SK-N-SH treated with all-trans-retinoic acid at 6 μM for 48 hours (cell line): ENCODE measurements around the gene FAM110A.

Experiments
- ARNTL ChIP-seq: fragments of 450-650 bp; formaldehyde crosslinking; IDR thresholded peaks from 2 replicates; pipeline ENCODE4 v1.5.0; 2020; ENCODE audit warnings: low read depth, mild to moderate bottlenecking, moderate library complexity, borderline replicate concordance
- BACH2 ChIP-seq: fragments of 250-450 bp; sonication (Bioruptor Pico); IDR thresholded peaks from 2 replicates; pipeline ENCODE4 v1.9.0; 2021; ENCODE audit warnings: mild to moderate bottlenecking, borderline replicate concordance
- CSRNP3 ChIP-seq: fragments of 250-450 bp; sonication (Bioruptor Pico); IDR thresholded peaks from 2 replicates; pipeline ENCODE4 v1.5.1; 2021; ENCODE audit warnings: mild to moderate bottlenecking, moderate library complexity
- OSR1 ChIP-seq: fragments of 250-450 bp; sonication (Bioruptor Pico); IDR thresholded peaks from 2 replicates; pipeline ENCODE4 v1.8.0; 2022; ENCODE audit warnings: moderate library complexity, mild to moderate bottlenecking, inconsistent platforms
- PATZ1 ChIP-seq: fragments of 250-450 bp; sonication (Bioruptor Pico); IDR thresholded peaks from 2 replicates; pipeline ENCODE4 v1.8.0; 2020; ENCODE audit warnings: mild to moderate bottlenecking, moderate library complexity, borderline replicate concordance
- POU6F1 ChIP-seq: fragments of 250-450 bp; sonication (Bioruptor Pico); IDR thresholded peaks from 2 replicates; pipeline ENCODE4 v1.8.0; 2021; ENCODE audit warnings: low read depth, mild to moderate bottlenecking, moderate library complexity, borderline replicate concordance
- RARB ChIP-seq: fragments of 250-450 bp; sonication (Bioruptor Pico); IDR thresholded peaks from 2 replicates; pipeline ENCODE4 v1.8.0; 2021; ENCODE audit warnings: mild to moderate bottlenecking, moderate library complexity
- ZC3H10 ChIP-seq: fragments of 250-450 bp; sonication (Bioruptor Pico); IDR thresholded peaks from 2 replicates; pipeline ENCODE4 v1.5.1; 2021; ENCODE audit warnings: mild to moderate bottlenecking, moderate library complexity
- ZFP30 ChIP-seq: fragments of 450-650 bp; formaldehyde crosslinking; IDR thresholded peaks from 2 replicates; pipeline ENCODE4 v1.5.0; 2022; ENCODE audit warnings: mild to moderate bottlenecking, moderate library complexity
- TF ChIP-seq, protein P1 (sequence below): fragments of 250-450 bp; sonication (Bioruptor Pico); IDR thresholded peaks from 2 replicates; pipeline ENCODE4 v1.5.0; 2020; ENCODE audit warnings: mild to moderate bottlenecking, moderate library complexity

GRCh38 chr20:842547-842940 is 9.0 kb downstream of the FAM110A start:
- TF ChIP-seq ZC3H10 (CRISPR knock-in tag): no peak
- TF ChIP-seq OSR1 (CRISPR knock-in tag): no peak
- no peak for TF ChIP-seq RARB (CRISPR knock-in tag)
- TF ChIP-seq ZFP30: no peak
- no peak for TF ChIP-seq POU6F1 (CRISPR knock-in tag)
- no peak for TF ChIP-seq CSRNP3
- no peak for TF ChIP-seq ARNTL (CRISPR knock-in tag)
- TF ChIP-seq, protein P1, sequence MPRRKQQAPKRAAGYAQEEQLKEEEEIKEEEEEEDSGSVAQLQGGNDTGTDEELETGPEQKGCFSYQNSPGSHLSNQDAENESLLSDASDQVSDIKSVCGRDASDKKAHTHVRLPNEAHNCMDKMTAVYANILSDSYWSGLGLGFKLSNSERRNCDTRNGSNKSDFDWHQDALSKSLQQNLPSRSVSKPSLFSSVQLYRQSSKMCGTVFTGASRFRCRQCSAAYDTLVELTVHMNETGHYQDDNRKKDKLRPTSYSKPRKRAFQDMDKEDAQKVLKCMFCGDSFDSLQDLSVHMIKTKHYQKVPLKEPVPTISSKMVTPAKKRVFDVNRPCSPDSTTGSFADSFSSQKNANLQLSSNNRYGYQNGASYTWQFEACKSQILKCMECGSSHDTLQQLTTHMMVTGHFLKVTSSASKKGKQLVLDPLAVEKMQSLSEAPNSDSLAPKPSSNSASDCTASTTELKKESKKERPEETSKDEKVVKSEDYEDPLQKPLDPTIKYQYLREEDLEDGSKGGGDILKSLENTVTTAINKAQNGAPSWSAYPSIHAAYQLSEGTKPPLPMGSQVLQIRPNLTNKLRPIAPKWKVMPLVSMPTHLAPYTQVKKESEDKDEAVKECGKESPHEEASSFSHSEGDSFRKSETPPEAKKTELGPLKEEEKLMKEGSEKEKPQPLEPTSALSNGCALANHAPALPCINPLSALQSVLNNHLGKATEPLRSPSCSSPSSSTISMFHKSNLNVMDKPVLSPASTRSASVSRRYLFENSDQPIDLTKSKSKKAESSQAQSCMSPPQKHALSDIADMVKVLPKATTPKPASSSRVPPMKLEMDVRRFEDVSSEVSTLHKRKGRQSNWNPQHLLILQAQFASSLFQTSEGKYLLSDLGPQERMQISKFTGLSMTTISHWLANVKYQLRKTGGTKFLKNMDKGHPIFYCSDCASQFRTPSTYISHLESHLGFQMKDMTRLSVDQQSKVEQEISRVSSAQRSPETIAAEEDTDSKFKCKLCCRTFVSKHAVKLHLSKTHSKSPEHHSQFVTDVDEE (CRISPR knock-in tag): no peak
- TF ChIP-seq PATZ1: no peak
- no peak for TF ChIP-seq BACH2 (CRISPR knock-in tag)
